ENCODE results near the gene WSCD1.

Gene WSCD1

DNA sequence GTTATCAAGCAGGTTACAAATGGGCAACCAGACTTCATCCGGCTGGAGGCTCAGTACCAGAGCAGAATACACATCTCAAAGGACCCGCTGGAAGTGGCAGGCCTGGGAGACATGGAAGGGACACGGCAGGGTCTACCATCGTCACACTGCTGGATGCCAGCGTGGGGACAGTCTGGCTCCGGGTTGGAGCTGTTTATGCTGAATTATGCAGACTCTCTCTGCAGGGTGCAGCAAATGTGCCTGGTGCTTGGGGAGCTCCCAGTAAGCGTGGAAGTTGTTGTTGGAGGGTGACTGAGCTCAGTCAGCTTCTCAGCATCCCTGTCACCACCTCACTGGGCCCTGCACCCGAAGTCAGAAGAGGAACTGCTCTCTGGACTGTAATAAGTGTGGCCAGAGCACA, 12.2 kb downstream of the WSCD1 start:
- no peak overlapping the region for H3K4me3 ChIP-seq
- no peak overlapping the region for H3K27ac ChIP-seq
- TF ChIP-seq CTCF (IDR thresholded peaks at IDR 0.05) = no peak
- DNase-seq (ENCODE audit: low spot score) = no peak

GRCh38 chr17:6084311-6085161, 14.4 kb downstream of the WSCD1 start:
- H3K27ac ChIP-seq = no peak overlapping the region
- H3K4me3 ChIP-seq = no peak overlapping the region
- TF ChIP-seq CTCF (IDR thresholded peaks at IDR 0.05) = no peak
- no peak for DNase-seq (ENCODE audit: low spot score)

DNA sequence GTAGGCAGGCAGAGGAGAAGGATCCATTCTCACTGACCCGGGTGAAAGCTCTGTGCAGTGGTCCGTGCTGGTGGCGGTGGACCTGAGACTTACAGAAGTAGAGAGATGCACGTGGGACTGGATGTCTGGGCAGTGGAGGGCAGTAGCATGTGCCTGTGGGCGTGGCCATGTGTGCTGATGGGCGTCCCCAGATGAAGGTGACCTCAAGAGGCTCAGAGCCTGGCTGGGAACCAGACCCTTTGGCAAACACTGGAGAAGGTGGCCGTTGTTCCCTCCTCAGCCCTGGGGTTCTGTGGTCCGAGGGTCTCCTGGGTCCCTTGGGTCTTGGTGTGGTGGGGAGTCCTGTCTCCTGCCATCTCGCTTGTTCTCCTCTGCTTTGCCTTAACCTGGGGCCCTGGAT, 15.6 kb downstream of the WSCD1 start:
- no peak for TF ChIP-seq CTCF (IDR thresholded peaks at IDR 0.05)
- H3K27ac ChIP-seq = no peak overlapping the region
- no peak for DNase-seq (ENCODE audit: low spot score)

GRCh38 chr17:6086603-6087400, 16.6 kb downstream of the WSCD1 start:
- no peak for TF ChIP-seq CTCF (IDR thresholded peaks at IDR 0.05)

More for the DNA sequence above, 15.6 kb downstream of the WSCD1 start:
- H3K4me3 ChIP-seq = no peak overlapping the region

DNA sequence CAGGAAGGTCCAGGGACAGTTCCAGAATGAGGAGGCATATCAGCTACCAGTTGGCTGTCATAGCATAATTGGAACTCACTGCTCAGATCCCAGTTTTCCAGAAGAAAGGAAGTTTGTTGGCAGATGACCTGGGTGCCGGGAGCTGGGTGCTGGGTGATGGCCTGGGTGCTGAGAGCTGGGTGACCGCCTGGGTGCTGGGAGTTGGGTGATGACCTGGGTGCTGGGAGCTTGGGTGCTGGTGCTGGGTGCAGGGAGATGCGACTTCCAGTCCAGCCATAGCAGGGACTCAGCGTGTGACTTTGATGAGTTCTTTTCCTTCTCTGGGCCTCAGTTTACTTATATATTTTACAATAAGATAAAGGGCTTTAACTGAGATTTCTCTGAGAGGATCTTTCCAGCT, 18.0 kb downstream of the WSCD1 start:
- TF ChIP-seq CTCF (IDR thresholded peaks at IDR 0.05) = no peak
- DNase-seq (ENCODE audit: low spot score) = no peak
- Histone ChIP-seq H3K4me3 (no peak overlapping the region), H3K27ac (no peak overlapping the region)

More at GRCh38 chr17:6086603-6087400, 16.6 kb downstream of the WSCD1 start:
- Histone ChIP-seq H3K27ac (no peak overlapping the region), H3K4me3 (no peak overlapping the region)
- no peak for DNase-seq (ENCODE audit: low spot score)

- Histone ChIP-seq H3K4me3 (no peak overlapping the region), H3K27ac (no peak overlapping the region)
- DNase-seq (ENCODE audit: low spot score) = no peak
- TF ChIP-seq CTCF (IDR thresholded peaks at IDR 0.05) = no peak
These were observed 20.1 kb downstream of the WSCD1 start for GRCh38 chr17:6090253-6090652.
